OCI-LY7 (cell line): Measurements from ENCODE around the gene CCNO. TPM values are rescaled to one million over a fixed set of nuclear protein-coding genes. Genes with fewer than 3 reads are reported as not detected.

Experiments
- BruUV-seq: library from RNA; stranded (reverse); fragments of 400-500 nt; replicated peaks from 2 replicates; lab custom pipeline; 2021; lab: Mats Ljungman, UMichigan
- CTCF ChIA-PET: fragments of 300-600 bp; sonication (Branson Sonifier 250); formaldehyde crosslinking; loops from one replicate; lab custom pipeline; 2022; ENCODE audit warnings: antibody characterized with exemption; ENCODE audit not compliant: unreplicated experiment; lab: Charles Lee
- POLR2A ChIA-PET: fragments of 300-600 bp; sonication (Branson Sonifier 250); formaldehyde crosslinking; loops from one replicate; lab custom pipeline; 2022; ENCODE audit warnings: antibody characterized with exemption; lab: Charles Lee
- DNase-seq: peaks from one replicate; pipeline ENCODE4 v3.0.0-alpha.2; 2015; ENCODE audit warnings: low spot score
- H2AFZ ChIP-seq: fragments of 200-600 bp; sonication (generic), shearing (Covaris generic); 2 replicates; pipeline ENCODE4 v1.6.1; 2014; ENCODE audit warnings: mild to moderate bottlenecking, antibody characterized with exemption, low read length, moderate library complexity
- H3K27ac ChIP-seq: fragments of 200-600 bp; sonication (generic); 2 replicates; pipeline ENCODE4 v1.5.1; 2014; ENCODE audit warnings: mixed run types, low read depth, mild to moderate bottlenecking, moderate library complexity, low read length, inconsistent platforms; ENCODE audit not compliant: poor library complexity, severe bottlenecking
- H3K36me3 ChIP-seq: fragments of 200-600 bp; sonication (generic); 2 replicates; pipeline ENCODE4 v1.6.1; 2014; ENCODE audit warnings: mild to moderate bottlenecking, antibody characterized with exemption, low read length, moderate library complexity, mixed read lengths; ENCODE audit not compliant: insufficient read depth
- H3K4me1 ChIP-seq: fragments of 200-600 bp; sonication (generic); 2 replicates; pipeline ENCODE4 v1.5.1; 2014; ENCODE audit warnings: mild to moderate bottlenecking, low read length; ENCODE audit not compliant: insufficient read depth, poor library complexity, severe bottlenecking
- H3K4me2 ChIP-seq: fragments of 200-600 bp; sonication (generic); 2 replicates; pipeline ENCODE4 v1.6.1; 2014; ENCODE audit warnings: mild to moderate bottlenecking, low read length
- H3K4me3 ChIP-seq: fragments of 200-600 bp; sonication (generic); 2 replicates; pipeline ENCODE4 v1.5.1; 2014; ENCODE audit warnings: mild to moderate bottlenecking, low read depth, low read length; ENCODE audit not compliant: poor library complexity, severe bottlenecking
- H3K79me2 ChIP-seq: fragments of 200-600 bp; sonication (generic); 2 replicates; pipeline ENCODE4 v1.6.1; 2016; ENCODE audit warnings: low read depth, mild to moderate bottlenecking, low read length, moderate library complexity, mixed read lengths; ENCODE audit not compliant: insufficient read depth
- H3K9me2 ChIP-seq: fragments of 200-600 bp; sonication (generic); 2 replicates; pipeline ENCODE4 v1.6.1; 2016; ENCODE audit warnings: mild to moderate bottlenecking, low read length, mixed read lengths; ENCODE audit not compliant: insufficient read depth
- H3K9me3 ChIP-seq: fragments of 200-600 bp; sonication (generic); 2 replicates; pipeline ENCODE4 v1.6.1; 2014; ENCODE audit warnings: mild to moderate bottlenecking, mixed run types, low read length, mixed read lengths
- H4K20me1 ChIP-seq: fragments of 200-600 bp; sonication (generic); 2 replicates; pipeline ENCODE4 v1.6.1; 2014; ENCODE audit warnings: mild to moderate bottlenecking, antibody characterized with exemption, low read length, moderate library complexity, mixed read lengths; ENCODE audit not compliant: insufficient read depth
- CTCF ChIP-seq: fragments of 200-600 bp; sonication (generic); conservative IDR thresholded peaks from 2 replicates; pipeline ENCODE4 v1.5.1; 2014; ENCODE audit warnings: mild to moderate bottlenecking, antibody characterized with exemption, low read length, moderate library complexity, mixed read lengths
- EZH2phosphoT487 ChIP-seq: fragments of 200-600 bp; sonication (generic); IDR thresholded peaks from 2 replicates; pipeline ENCODE4 v1.6.1; 2018; ENCODE audit warnings: low read depth, borderline replicate concordance, mild to moderate bottlenecking, mixed run types, antibody characterized with exemption, low read length, moderate library complexity, mixed read lengths
- intact Hi-C: fragments of 100-400 bp; cut with micrococcal nuclease; formaldehyde crosslinking; loops from one replicate; pipeline ENCODE4 v1.10.0; 2022; ENCODE audit not compliant: unreplicated experiment
- total RNA-seq, 2 experiments: library from RNA; depleted of rRNA in 1 of 2; stranded (reverse); fragments of >200 nt in 1 of 2; shearing (Covaris generic) in 1 of 2; gene quantifications; 2 replicates each; pipeline ENCODE4 v1.2.3, GENCODE V29; 2014 to 2022

CCNO gene
- total RNA-seq, 2 experiments from 2014 or later: 2.4 to 3.3 TPM

- Histone ChIP-seq H3K4me1 (peaks cover 11% of the 10 kb centered on the region), H3K36me3 (no peaks in the 10 kb centered on the region), H2AFZ (no peak overlapping the region), H3K9me2 (no peaks in the 10 kb centered on the region), H4K20me1 (0 out of 2 replicates have a peak, but pooled peaks cover 4% of the 10 kb centered on the region), H3K4me3 (no peak overlapping the region), H3K4me2 (no peak overlapping the region), H3K79me2 (no peaks in the 10 kb centered on the region), H3K9me3 (no peaks in the 10 kb centered on the region), H3K27ac (no peak overlapping the region)
- BruUV-seq: no TSS peak
- TF ChIP-seq CTCF (no peak), EZH2phosphoT487 (no peak)
- POLR2A ChIA-PET: no interaction called here
- CTCF ChIA-PET: no interaction called here
- no peak for DNase-seq
- intact Hi-C loops: loop anchor here (5.0 kb wide), 1 partner anchor 82 kb away; the partner anchor contains the start of genes DHX29 and MTREX
Measured at GRCh38 chr5:55225346-55225745, 8.1 kb downstream of the CCNO start.

- TF ChIP-seq EZH2phosphoT487 (no peak), CTCF (no peak)
- Histone ChIP-seq H3K4me1 (peaks cover 11% of the 10 kb centered on the region), H3K27ac (no peak overlapping the region), H3K4me3 (no peak overlapping the region), H3K4me2 (no peak overlapping the region), H3K9me2 (no peaks in the 10 kb centered on the region), H3K79me2 (no peaks in the 10 kb centered on the region), H4K20me1 (0 out of 2 replicates have a peak, but pooled peaks cover 4% of the 10 kb centered on the region), H3K36me3 (no peaks in the 10 kb centered on the region), H2AFZ (no peak overlapping the region), H3K9me3 (no peaks in the 10 kb centered on the region)
- no peak for DNase-seq
- BruUV-seq: no TSS peak
- ChIA-PET POLR2A (no interaction called here), CTCF (no interaction called here)
- intact Hi-C loops: no loop called here
Measured at GRCh38 chr5:55223812-55224240, 9.6 kb downstream of the CCNO start.

- Histone ChIP-seq H3K27ac (no peak overlapping the region), H3K9me2 (no peaks in the 10 kb centered on the region), H3K79me2 (no peaks in the 10 kb centered on the region), H3K9me3 (no peaks in the 10 kb centered on the region), H3K36me3 (no peaks in the 10 kb centered on the region), H2AFZ (no peak overlapping the region), H4K20me1 (no peaks in the 10 kb centered on the region), H3K4me1 (peaks cover 11% of the 10 kb centered on the region), H3K4me2 (no peak overlapping the region), H3K4me3 (no peak overlapping the region)
- CTCF ChIA-PET: no interaction called here
- no peak for DNase-seq
- no TSS peak for BruUV-seq
- no peak for TF ChIP-seq EZH2phosphoT487
- TF ChIP-seq CTCF: no peak
- intact Hi-C loops: no loop called here
- POLR2A ChIA-PET: no interaction called here
Measured at GRCh38 chr5:55222985-55223811, 10.2 kb downstream of the CCNO start.
